ENCODE measurements around the gene FBXL17.

Gene FBXL17

GRCh38 chr5:107826311-107827000, 555.4 kb downstream of the FBXL17 start:
- in situ Hi-C loops (cut with MboI; ENCODE audit: low sequenced_read_pairs): no loop called here

DNA sequence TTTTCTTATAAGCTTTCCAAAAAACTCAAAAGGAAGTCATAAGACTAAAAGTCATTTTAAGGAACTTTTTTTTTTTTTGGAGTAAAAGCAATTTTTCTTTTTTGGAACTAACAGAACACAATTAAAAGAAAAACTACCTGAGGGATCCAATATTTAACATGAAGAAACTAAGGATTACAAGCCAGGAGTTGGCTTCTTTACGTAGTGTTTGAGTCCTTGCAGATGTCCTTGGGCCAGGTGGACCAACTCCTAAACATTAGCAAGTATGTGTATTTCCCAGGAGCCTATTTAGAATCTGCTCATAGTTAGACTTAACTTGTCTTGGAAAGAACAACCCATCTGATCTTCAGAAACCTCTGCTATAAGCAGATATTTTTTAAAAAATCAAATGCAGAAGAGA, 557.1 kb downstream of the FBXL17 start:
- in situ Hi-C loops (cut with MboI; ENCODE audit: low sequenced_read_pairs): no loop called here

GRCh38 chr5:107821288-107821687, 560.6 kb downstream of the FBXL17 start:
- in situ Hi-C loops (cut with MboI; ENCODE audit: low sequenced_read_pairs): no loop called here

GRCh38 chr5:107820429-107820828, 561.5 kb downstream of the FBXL17 start:
- in situ Hi-C loops (cut with MboI; ENCODE audit: low sequenced_read_pairs): no loop called here

DNA sequence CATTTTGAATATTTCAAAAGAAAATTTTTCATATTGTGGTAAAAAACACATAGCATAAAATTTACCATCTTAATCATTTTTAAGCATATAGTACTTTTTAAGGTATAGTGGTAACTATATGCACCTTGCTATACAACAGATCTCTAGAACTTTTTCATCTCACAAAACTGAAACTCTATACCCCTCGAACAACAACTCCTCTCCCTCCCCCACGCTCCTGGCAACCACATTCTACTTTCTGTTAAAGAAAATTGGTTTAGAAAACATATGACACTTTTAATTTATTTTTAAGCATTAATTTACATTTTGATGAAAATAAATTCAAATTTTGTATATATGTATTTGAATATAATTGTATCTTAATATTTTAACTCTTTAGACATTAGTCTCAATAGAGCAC, 563.9 kb downstream of the FBXL17 start:
- in situ Hi-C loops (cut with MboI; ENCODE audit: low sequenced_read_pairs): no loop called here

DNA sequence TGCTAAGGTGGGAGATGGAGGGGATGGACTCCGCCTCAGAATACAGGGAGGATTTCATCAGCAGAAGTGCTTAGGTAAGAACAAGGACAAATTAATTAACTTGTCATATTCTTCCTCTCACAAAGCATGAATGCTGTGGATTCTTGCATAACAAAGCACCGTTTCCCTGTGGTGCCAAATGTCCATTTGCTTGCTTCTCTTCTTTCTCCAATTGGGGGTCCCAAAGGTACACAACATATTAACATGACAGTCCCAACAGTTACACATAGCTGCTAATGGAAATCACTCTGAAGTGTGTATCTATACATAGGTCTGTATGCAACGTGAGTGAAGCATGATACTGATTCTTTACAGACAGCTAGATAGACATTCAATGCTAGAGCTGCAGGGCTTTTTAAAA, 564.5 kb downstream of the FBXL17 start:
- in situ Hi-C loops (cut with MboI; ENCODE audit: low sequenced_read_pairs): no loop called here

- in situ Hi-C loops (cut with MboI; ENCODE audit: low sequenced_read_pairs): no loop called here
Observed at GRCh38 chr5:107815109-107815508, 566.8 kb downstream of the FBXL17 start.

DNA sequence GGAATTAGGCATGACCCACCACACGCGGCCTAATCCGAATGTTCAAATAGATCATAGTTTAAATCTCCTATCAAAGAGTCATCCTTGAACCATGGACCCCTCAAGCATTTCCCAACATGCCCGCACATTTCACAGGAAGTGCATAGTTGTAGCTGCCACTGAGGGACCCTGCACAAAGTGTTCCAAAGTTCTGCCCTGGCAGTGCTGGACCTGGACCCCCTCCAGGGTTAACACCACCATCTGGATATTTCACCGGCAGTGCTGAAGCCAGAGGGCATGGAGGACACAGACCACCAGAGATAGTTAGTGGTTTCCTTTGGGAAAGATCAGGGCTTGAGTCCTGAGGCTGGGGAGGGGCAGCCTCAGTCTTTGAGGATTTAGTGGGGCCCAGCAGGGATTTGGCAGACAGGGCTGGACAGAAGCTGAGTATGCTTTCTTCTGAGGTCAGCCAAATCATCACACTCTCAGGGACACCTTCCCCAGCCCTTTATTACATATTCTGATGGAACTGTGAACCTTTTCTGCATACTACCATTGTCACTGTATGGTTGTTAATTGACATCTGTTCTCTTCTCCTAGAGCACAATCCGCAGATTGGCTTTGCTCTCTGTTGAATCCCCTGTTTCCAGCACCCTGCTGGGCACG, 567.6 kb downstream of the FBXL17 start:
- in situ Hi-C loops (cut with MboI; ENCODE audit: low sequenced_read_pairs): no loop called here

GRCh38 chr5:107813559-107813958, 568.3 kb downstream of the FBXL17 start:
- in situ Hi-C loops (cut with MboI; ENCODE audit: low sequenced_read_pairs): no loop called here

- in situ Hi-C loops (cut with MboI; ENCODE audit: low sequenced_read_pairs): no loop called here
Observed at GRCh38 chr5:107812570-107813141, 569.2 kb downstream of the FBXL17 start.

DNA sequence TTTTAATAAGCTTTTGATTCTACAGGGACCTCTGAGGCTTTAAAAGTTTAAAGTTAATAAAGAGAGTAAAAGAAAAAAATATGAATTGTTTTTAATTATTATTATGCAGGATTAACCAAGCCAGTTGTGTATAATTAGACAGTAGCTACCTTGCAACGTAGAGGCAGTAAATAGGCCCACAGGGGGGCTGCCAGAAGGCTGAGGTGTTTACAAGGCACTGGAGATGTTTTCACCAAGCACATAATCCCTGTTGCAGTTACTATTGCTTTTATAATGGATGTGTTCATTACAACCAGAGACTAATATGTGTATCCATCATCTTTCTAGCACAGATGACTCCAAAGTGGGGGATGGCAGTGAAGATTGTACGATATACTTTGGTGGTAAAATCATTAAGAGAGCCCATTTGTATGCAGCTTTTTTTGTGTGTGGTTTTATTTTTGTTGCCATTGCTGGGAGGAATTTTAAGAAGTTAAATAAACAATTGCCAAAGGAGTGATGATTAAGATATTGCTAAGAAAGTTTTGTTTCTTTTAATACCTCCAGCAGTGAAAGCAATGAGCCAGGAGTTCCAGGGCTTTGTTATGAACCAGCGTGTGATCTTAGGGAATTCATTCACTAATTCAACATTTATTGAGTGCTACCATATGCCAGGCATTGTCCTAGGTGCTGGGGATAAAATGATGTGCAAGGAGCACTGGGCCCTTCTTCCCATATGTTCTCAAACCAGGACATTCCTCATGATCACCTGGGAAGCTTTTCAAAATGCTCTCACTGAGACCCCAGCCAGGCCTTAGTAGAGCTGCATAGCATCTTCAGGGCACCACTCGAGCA, 572.5 kb downstream of the FBXL17 start:
- in situ Hi-C loops (cut with MboI; ENCODE audit: low sequenced_read_pairs): no loop called here
